ENCODE results near the gene CADPS.

CADPS gene

GRCh38 chr3:62686503-62687294, 188.5 kb downstream of the CADPS start:
- peak; percentile 63 for DNase-seq

GRCh38 chr3:62682826-62683225, 192.4 kb downstream of the CADPS start:
- DNase-seq, result no peak

DNA sequence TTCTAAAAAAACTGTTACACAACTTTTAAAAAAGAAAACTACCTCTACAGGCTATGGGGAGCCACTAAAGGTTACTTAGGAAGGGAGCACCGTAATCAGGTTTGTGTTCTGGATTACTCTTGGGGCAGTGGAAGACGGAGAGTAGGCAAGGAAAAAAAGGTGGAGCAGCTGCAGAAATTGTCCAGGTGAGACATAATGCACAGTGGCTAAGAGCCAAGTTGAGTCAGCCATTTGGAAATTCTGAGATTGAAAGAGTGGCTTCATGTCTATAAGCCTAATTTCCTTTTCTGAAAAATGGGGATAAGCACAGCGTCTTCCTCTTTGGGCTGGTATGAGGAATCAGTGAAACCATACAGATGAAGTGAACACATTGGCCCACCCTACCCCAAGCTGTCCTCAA, 195.2 kb downstream of the CADPS start:
- DNase-seq, result no peak

GRCh38 chr3:62678841-62679240, 196.4 kb downstream of the CADPS start:
- no peak for DNase-seq

DNA sequence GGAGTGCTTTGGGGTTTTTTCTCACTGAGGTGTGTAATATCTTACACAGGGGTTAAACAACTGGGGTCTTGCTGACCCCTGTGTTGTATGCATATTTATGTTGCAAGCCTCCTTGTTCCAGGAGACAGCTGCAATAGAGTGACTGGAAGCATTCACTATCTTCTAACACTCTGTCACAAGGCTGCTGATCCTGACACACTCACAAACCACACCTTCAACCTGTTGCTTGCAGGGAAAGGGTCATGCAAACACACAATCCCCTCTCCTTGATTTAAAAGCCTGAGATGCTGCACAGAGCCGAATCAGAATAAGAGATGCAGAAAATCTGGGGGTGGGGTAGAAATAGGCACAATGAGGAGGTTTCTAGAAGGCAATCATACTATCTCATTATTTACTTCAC, 197.3 kb downstream of the CADPS start:
- no peak for DNase-seq

- no peak for DNase-seq
Observed at GRCh38 chr3:62676689-62677271, 198.4 kb downstream of the CADPS start.

- no peak for DNase-seq
Observed at GRCh38 chr3:62675492-62675891, 199.7 kb downstream of the CADPS start.

DNA sequence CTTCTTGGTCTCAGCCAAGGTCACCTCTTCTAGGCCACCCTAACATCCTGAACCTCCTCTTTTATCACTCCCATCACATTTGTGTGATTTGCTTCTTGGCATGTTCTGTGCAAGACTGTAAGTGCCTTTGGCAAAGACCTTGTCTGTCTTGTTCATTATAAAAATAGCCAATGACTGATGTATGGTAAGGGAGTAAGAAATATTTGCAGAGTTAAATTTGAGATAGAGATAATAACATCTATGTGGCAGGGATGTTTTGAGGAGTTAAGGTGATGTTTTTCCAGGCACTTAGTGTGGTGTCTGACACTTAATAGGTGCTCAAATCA, 202.3 kb downstream of the CADPS start:
- DNase-seq, result no peak

DNA sequence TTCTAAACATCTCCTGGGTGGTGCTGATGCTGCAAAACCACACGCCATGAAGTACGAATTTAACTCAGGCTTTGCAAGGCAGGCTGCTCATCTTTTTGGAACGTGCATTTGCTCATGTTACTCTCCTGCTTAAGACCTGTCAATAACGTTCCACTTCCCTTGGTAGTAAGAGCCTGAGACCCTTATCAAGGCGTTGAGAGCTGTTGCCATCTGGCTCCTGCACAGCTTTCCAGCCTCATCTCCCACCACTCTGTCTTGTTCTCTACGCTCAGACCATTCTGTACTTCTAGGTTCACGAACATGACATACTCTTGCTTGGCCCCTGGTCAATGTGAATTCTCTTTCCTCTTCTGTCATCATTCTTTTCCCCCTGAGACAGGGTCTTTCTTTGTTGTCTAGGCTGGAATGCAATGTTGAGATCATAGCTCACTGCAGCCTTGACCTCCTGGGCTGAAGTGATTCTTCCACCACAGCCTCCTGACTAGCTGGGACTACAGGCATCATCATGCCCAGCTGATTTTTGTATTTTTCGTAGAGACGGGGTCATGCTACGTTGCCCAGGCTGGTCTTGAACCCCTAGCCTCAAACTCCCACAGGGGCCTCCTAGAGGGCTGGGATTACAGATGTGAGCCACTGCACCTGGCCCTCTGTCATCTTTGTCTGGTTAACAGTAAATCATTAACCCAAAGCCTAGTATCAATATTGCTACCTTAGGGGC, 202.8 kb downstream of the CADPS start:
- DNase-seq, result no peak

GRCh38 chr3:62670351-62670750, 204.9 kb downstream of the CADPS start:
- DNase-seq, result peak; percentile 21

GRCh38 chr3:62669161-62669560, 206.1 kb downstream of the CADPS start:
- DNase-seq, result no peak

DNA sequence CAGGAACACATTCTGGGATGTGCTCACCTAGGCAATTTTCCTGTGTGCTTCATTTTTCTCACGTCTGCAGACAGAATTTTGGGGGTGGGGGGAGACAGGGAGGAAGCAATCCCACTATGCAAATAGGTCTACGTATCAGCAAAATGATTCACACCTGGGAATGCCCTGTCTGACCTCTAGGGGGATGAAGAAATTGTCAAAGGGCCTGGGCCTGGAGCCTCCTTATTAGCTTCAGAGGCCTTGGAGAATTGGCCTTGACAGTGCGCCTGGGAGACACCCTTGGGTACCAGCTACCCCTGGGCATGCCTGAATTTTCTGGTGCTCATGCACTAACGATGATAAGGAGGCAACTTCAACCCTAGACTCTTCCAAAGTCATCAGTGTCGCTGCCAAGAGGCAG, 207.5 kb downstream of the CADPS start:
- DNase-seq, result no peak

DNA sequence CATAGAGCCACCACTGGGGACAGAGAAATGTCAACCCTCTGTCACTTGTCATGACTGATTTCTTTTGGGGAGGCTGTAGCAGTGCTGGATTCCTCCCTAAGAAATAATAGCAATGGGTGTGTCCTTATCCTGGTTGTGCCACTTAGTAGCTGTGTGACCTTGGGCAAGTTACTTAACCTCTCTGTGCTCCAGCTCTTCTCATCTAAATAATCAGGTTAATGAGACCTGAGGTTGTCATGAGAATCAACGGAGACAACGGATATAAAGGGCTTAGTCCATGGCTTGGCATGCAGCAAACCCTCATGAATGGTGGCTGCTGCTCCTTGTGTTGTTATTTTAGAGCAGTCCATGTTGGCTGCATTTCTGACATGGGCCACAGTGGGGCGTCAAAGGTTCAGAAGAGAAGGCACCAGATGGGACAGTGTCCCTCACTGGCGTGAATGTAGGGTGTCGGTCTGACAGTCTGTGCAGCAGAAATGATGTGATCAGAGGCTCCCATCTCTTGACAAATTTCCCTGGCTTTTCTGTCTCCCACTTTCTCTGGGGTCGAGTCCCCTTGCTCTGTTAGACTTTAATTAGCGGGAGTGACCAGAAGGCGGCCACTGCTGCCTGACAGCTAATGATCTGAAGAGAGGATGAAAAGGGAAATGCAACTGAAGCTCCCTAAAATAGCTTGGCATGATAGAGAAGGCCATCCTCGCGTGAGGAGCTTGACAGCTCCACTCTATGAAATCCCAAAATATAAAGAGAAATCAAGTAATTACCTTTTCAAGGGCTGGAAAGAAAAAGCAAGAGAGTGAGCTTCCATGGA, 209.4 kb downstream of the CADPS start:
- DNase-seq, result peak; percentile 74

- DNase-seq, result no peak
Observed at GRCh38 chr3:62662677-62663076, 212.5 kb downstream of the CADPS start.

GRCh38 chr3:62659660-62660059, 215.6 kb downstream of the CADPS start:
- no peak for DNase-seq

DNA sequence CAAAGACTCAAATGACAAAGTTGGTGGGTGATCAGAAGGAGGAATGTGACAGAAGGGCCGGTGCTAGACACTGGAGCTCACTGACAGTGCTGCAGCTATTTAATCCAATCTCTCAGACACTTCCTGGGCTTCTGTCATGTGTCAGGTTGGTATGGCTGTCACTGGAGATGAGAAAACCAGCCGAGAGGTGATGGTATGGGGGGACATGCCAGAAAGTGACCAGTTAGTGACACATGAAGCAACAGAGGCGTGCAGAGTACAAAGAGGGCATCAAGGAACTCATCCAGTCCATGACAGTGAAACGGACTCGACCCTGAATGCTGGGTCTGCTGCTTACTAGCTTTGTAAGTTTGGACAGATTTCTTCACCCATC, 219.5 kb downstream of the CADPS start:
- DNase-seq, result no peak

GRCh38 chr3:62655056-62655690, 220.0 kb downstream of the CADPS start:
- no peak for DNase-seq

GRCh38 chr3:62653796-62654195, 221.4 kb downstream of the CADPS start:
- DNase-seq, result peak; percentile 45

GRCh38 chr3:62647711-62648110, 227.5 kb downstream of the CADPS start:
- no peak for DNase-seq

GRCh38 chr3:62644493-62644892, 230.7 kb downstream of the CADPS start:
- DNase-seq, result no peak

GRCh38 chr3:62638316-62638715, 236.9 kb downstream of the CADPS start:
- DNase-seq, result no peak

GRCh38 chr3:62636235-62636826, 238.9 kb downstream of the CADPS start:
- DNase-seq, result peak; percentile 9
